ENCODE measurements around the gene SNX27.

The SNX27 gene

DNA sequence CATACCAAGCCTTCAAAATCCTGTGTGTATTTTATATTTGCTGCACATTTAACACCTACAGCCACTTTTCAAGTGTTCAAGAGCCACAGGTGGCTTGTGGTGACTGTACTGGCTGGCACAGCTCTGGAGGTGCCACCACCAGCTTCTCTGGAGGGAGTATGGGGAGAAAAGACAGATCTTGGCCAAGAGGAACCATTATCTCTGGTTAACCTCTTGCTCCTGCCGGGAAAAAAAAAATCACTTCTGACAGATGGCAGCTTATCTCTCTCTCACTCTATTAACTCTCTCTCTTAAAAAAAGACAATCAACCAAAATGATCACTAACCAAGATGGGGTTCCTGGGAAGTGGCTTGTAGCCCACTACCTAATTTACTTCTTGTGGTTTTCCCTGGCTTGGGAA, 108.3 kb downstream of the SNX27 start:
- H3K4me3 ChIP-seq (ENCODE audit: low read length): peak overlapping the region; percentile 52
- DNase-seq (ENCODE audit: low read depth): no peak
- TF ChIP-seq CTCF (conservative IDR thresholded peaks at IDR 0.05; ENCODE audit: low read length): no peak

DNA sequence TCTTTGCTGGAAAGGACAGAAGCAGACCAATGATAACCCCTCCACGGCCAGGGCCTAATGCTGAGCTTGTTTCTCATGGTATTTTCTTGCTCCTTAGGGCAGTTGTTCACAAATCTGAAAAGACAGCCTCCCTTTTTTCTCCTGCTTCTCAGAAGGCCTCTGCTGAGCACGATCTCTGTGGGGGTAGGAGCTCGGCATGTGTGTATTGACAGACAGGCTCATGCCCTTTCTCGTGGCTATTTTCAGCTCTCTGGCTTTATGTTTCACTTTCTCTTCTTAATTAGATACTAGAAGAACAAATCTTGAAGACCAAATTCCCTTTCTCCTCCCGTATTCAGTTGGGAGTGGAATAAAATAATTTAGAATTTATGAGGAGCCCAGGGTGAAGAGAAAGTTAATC, 108.7 kb downstream of the SNX27 start:
- peak; percentile 29 for DNase-seq (ENCODE audit: low read depth)
- peak overlapping the region; percentile 52 for H3K4me3 ChIP-seq (ENCODE audit: low read length)

GRCh38 chr1:151720974-151721787, 109.3 kb downstream of the SNX27 start, which contains the start of gene RIIAD1:
Gene RIIAD1, plus strand, starts transcription at chr1:151721522. Its CDS starts 15 bp downstream, at chr1:151721537.
- peak; percentile 8 for DNase-seq (ENCODE audit: low read depth)
- no peak for TF ChIP-seq CTCF (conservative IDR thresholded peaks at IDR 0.05; ENCODE audit: low read length)
- H3K4me3 ChIP-seq (ENCODE audit: low read length): peak within 1 kb of the TSS; percentile 55

More for the DNA sequence above, 108.7 kb downstream of the SNX27 start:
- TF ChIP-seq CTCF (conservative IDR thresholded peaks at IDR 0.05; ENCODE audit: low read length): no peak

DNA sequence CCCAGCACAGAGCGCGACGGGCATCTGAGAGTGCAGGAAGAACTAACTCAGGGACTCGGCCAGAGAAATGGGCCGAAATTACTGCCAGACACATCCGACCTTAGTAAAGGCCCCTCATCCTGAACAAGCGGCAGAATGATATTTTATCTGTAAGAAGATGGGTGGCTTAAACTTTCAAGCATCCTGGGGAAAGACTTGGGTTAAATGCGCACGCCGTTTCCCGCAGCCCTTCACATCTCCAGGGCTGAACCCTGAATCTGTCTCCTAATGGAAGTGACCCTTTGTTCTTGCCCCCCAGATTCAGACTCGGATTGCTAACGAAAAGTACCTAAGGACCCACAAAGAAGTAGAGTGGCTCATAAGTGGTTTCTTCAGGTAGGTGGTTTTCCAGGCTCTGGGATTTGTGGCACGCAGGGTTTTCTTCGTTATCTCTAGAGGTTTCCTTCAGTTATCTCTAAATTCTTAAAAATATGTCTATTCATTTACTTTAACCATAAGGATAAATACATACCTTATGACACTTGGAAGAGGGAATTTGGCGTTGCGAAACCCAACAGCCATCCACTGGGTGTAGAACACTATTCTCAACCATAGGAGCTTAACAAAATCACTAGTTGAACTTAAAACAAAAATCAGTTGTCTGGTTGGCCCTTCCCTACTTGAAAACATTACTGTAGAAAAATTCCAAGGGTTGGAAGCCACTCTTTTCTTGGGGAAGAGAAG, 110.1 kb downstream of the SNX27 start:
- peak overlapping the region; percentile 55 for H3K4me3 ChIP-seq (ENCODE audit: low read length)
- DNase-seq (ENCODE audit: low read depth): no peak
- TF ChIP-seq CTCF (conservative IDR thresholded peaks at IDR 0.05; ENCODE audit: low read length): no peak

DNA sequence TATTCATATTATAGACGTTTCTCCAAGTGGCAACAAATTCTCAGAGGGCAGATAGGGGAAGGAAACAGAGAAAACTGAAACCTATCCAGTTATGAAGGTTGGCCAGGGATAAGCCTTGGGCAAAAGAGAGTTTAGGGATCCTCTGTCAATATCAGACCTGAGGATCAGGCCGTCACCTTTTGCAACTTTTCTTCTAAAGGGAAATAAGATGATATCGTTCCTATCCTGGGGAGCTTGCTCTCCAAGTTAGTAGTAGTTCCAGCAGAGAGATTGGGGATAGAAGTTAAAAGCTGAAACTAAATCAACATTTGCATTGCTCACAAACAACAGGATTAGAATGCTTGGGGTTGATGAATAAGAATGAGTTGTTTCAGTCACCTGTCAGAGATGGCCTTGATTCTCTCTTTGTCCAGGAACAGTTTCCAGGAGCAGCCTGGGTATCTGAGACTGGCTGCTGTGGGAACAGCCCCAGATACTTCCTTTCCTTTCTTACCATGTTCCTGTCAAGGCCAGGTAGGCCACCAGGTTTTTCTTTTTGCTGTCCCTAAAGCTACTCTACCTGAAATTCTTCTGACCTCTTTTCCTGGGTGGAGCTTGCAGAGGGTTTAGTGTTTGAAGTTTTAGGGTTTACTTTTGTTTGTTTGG, 112.0 kb downstream of the SNX27 start:
- no peak for TF ChIP-seq CTCF (conservative IDR thresholded peaks at IDR 0.05; ENCODE audit: low read length)

GRCh38 chr1:151728151-151729054, 116.6 kb downstream of the SNX27 start:
- peak; percentile 55 for DNase-seq (ENCODE audit: low read depth)
- H3K4me3 ChIP-seq (ENCODE audit: low read length): peak overlapping the region; percentile 14
- no peak for TF ChIP-seq CTCF (conservative IDR thresholded peaks at IDR 0.05; ENCODE audit: low read length)

More for the DNA sequence above, 112.0 kb downstream of the SNX27 start:
- DNase-seq (ENCODE audit: low read depth): no peak
- H3K4me3 ChIP-seq (ENCODE audit: low read length): no peak overlapping the region

Measured in AG10803 (cell line).